ENCODE measurements around the gene SCGB1C2.
"Not testable (repeated sequence)": the region's sequence is repeated elsewhere in the genome, so short reads cannot be mapped to it uniquely, and the experiment has no call there.

Gene SCGB1C2

GRCh38 chr17:137166-137807 lies at the start of gene SCGB1C2:
TSS of gene SCGB1C2 (plus strand) at chr17:137569. CDS start at chr17:137591, 22 bp downstream.
- not testable (repeated sequence) for DNase-seq (ENCODE audit: low read depth); H3K4me3 ChIP-seq (ENCODE audit: low read length)

GRCh38 chr17:113111-113510 lies 24.3 kb upstream of the SCGB1C2 start:
- H3K4me3 ChIP-seq (ENCODE audit: low read length); DNase-seq (ENCODE audit: low read depth): not testable (repeated sequence)

- TF ChIP-seq CTCF (IDR thresholded peaks at IDR 0.05; ENCODE audit: insufficient read depth, low read depth, low read length, missing control alignments): peak; percentile 31
- not testable (repeated sequence) for H3K4me3 ChIP-seq (ENCODE audit: low read length); DNase-seq (ENCODE audit: low read depth)
These were observed 18.9 kb upstream of the SCGB1C2 start for GRCh38 chr17:118339-118917.

- not testable (repeated sequence) for H3K4me3 ChIP-seq (ENCODE audit: low read length); DNase-seq (ENCODE audit: low read depth)
These were observed 3.4 kb upstream of the SCGB1C2 start for GRCh38 chr17:133932-134331.

GRCh38 chr17:134332-134785 lies 3.0 kb upstream of the SCGB1C2 start:
- DNase-seq (ENCODE audit: low read depth); H3K4me3 ChIP-seq (ENCODE audit: low read length): not testable (repeated sequence)

- H3K4me3 ChIP-seq (ENCODE audit: low read length); DNase-seq (ENCODE audit: low read depth): not testable (repeated sequence)
These were observed 2.3 kb upstream of the SCGB1C2 start for GRCh38 chr17:135022-135421.

GRCh38 chr17:135895-136294 lies 1.5 kb upstream of the SCGB1C2 start:
- DNase-seq (ENCODE audit: low read depth); H3K4me3 ChIP-seq (ENCODE audit: low read length): not testable (repeated sequence)

GRCh38 chr17:136531-136930 lies 838 bp upstream of the SCGB1C2 start:
- peak; percentile 36 for TF ChIP-seq CTCF (IDR thresholded peaks at IDR 0.05; ENCODE audit: insufficient read depth, low read depth, low read length, missing control alignments)
- H3K4me3 ChIP-seq (ENCODE audit: low read length); DNase-seq (ENCODE audit: low read depth): not testable (repeated sequence)

- H3K4me3 ChIP-seq (ENCODE audit: low read length); DNase-seq (ENCODE audit: low read depth): not testable (repeated sequence)
These were observed 2.2 kb downstream of the SCGB1C2 start for GRCh38 chr17:139401-140205.

- H3K4me3 ChIP-seq (ENCODE audit: low read length): no peak overlapping the region
- TF ChIP-seq CTCF (IDR thresholded peaks at IDR 0.05; ENCODE audit: insufficient read depth, low read depth, low read length, missing control alignments): no peak
- no peak for DNase-seq (ENCODE audit: low read depth)
These were observed 4.8 kb downstream of the SCGB1C2 start for GRCh38 chr17:142102-142661.
